ENCODE results near the gene CALCR. TPM values are rescaled to one million over a fixed set of nuclear protein-coding genes. Genes with fewer than 3 reads are reported as not detected.

The CALCR gene
- total RNA-seq, 1 experiment from 2014 or later: 0.10 TPM

- intact Hi-C loops (cut with micrococcal nuclease): no loop called here
- ChIA-PET CTCF (interaction anchor here (1.3 kb wide), 1 partner anchor 14 kb away, joined by 4 read pairs; no protein-coding TSS in a partner anchor), POLR2A (no interaction called here), RAD21 (ENCODE audit: low non-redundant PET in 1 of 2, low total read pairs in 2 of 2, uncharacterized antibody in 2 of 2, unreplicated experiment in 2 of 2) (no interaction called here)
- Histone ChIP-seq H3K79me2 (ENCODE audit: insufficient read depth, low read length) (no peaks in the 10 kb centered on the region), H3K9me2 (ENCODE audit: insufficient read depth) (no peaks in the 10 kb centered on the region), H3K27ac (ENCODE audit: low read depth, low read length) (no peak overlapping the region), H3K4me1 (ENCODE audit: control insufficient read depth in 1 of 2, insufficient read depth in 2 of 2, low read length in 2 of 2) (no peaks in the 10 kb centered on the region), H3K4me3 (replicated peaks in 1 of 2; ENCODE audit: low read depth in 1 of 2, low read length in 2 of 2) (no peak overlapping the region), H2AFZ (ENCODE audit: low read depth, low read length, poor library complexity, severe bottlenecking) (no peak overlapping the region), H3K9ac (ENCODE audit: low read length) (no peak overlapping the region), H3K4me2 (ENCODE audit: low read length) (no peak overlapping the region), H3K9me3 (ENCODE audit: control insufficient read depth in 1 of 2, insufficient read depth in 1 of 2, low read depth in 1 of 2, low read length in 2 of 2) (no peaks in the 10 kb centered on the region), H4K20me1 (ENCODE audit: insufficient read depth) (no peaks in the 10 kb centered on the region), H3K36me3 (ENCODE audit: control insufficient read depth in 1 of 2, insufficient read depth in 2 of 2, low read length in 2 of 2) (no peaks in the 10 kb centered on the region), H3K27me3 (ENCODE audit: insufficient read depth, low read length) (no peaks in the 10 kb centered on the region)
- TF ChIP-seq CBX3 (IDR thresholded peaks at IDR 0.05; ENCODE audit: low read depth) (no peak), SIN3A (IDR thresholded peaks at IDR 0.05; ENCODE audit: low read depth) (no peak), ZFX (IDR thresholded peaks at IDR 0.05) (no peak), JUND (IDR thresholded peaks at IDR 0.05) (no peak), SP1 (IDR thresholded peaks at IDR 0.05; ENCODE audit: low read depth) (no peak), FOSL1 (IDR thresholded peaks at IDR 0.05; ENCODE audit: low read depth) (no peak), RAD21 (IDR thresholded peaks at IDR 0.05; ENCODE audit: low read depth) (no peak), SRF (IDR thresholded peaks at IDR 0.05; ENCODE audit: low read depth) (no peak), YY1 (IDR thresholded peaks at IDR 0.05; ENCODE audit: extremely low read depth, insufficient replicate concordance, low read depth, low read length) (no peak), ELF1 (IDR thresholded peaks at IDR 0.05; ENCODE audit: borderline replicate concordance, low read depth) (no peak), POLR2AphosphoS5 (IDR thresholded peaks at IDR 0.05; ENCODE audit: low read depth, low read length) (no peak)
- TF ChIP-seq, protein P1, sequence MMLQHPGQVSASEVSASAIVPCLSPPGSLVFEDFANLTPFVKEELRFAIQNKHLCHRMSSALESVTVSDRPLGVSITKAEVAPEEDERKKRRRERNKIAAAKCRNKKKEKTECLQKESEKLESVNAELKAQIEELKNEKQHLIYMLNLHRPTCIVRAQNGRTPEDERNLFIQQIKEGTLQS (IDR thresholded peaks at IDR 0.05): no peak
- ATAC-seq (no peak), DNase-seq (ENCODE audit: low read depth, low spot score) (no peak)
- BruUV-seq (replicated peaks): no TSS peak
Measured at GRCh38 chr7:93429563-93429962, 145.0 kb downstream of the CALCR start.

DNA sequence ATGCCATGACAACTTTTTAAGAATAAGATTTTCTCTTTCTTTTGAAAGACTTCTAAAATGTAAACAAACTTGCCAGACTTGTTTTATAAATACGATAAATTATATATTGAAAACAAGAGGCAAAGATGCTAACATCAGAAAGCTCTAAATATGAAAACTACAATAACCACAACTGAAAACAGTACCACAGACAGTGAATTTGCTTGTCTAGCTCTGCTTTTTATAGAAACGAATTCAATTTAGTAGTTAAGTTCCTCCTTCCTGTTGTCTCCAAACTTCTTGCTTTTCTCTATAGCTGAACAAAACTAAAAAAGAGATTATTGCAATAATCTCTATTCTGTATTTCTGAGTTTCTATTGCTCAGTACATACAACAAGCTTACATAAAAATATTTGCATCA is 147.4 kb downstream of the CALCR start:
- RAD21 ChIA-PET (ENCODE audit: low non-redundant PET in 1 of 2, low total read pairs in 2 of 2, uncharacterized antibody in 2 of 2, unreplicated experiment in 2 of 2): no interaction called here
- H3K4me1 ChIP-seq (ENCODE audit: control insufficient read depth in 1 of 2, insufficient read depth in 2 of 2, low read length in 2 of 2): no peaks in the 10 kb centered on the region
- H3K4me2 ChIP-seq (ENCODE audit: low read length): no peak overlapping the region
- intact Hi-C loops (cut with micrococcal nuclease): no loop called here
- H3K27me3 ChIP-seq (ENCODE audit: insufficient read depth, low read length): no peaks in the 10 kb centered on the region
- no peak overlapping the region for H2AFZ ChIP-seq (ENCODE audit: low read depth, low read length, poor library complexity, severe bottlenecking)
- H3K9ac ChIP-seq (ENCODE audit: low read length): no peak overlapping the region
- no peak for ATAC-seq
- H3K9me3 ChIP-seq (ENCODE audit: control insufficient read depth in 1 of 2, insufficient read depth in 1 of 2, low read depth in 1 of 2, low read length in 2 of 2): no peaks in the 10 kb centered on the region
- no peak overlapping the region for H3K4me3 ChIP-seq (replicated peaks in 1 of 2; ENCODE audit: low read depth in 1 of 2, low read length in 2 of 2)
- no peaks in the 10 kb centered on the region for H3K36me3 ChIP-seq (ENCODE audit: control insufficient read depth in 1 of 2, insufficient read depth in 2 of 2, low read length in 2 of 2)
- no peaks in the 10 kb centered on the region for H4K20me1 ChIP-seq (ENCODE audit: insufficient read depth)
- DNase-seq (ENCODE audit: low read depth, low spot score): no peak
- POLR2A ChIA-PET: no interaction called here
- no peaks in the 10 kb centered on the region for H3K9me2 ChIP-seq (ENCODE audit: insufficient read depth)
- CTCF ChIA-PET: no interaction called here
- no TSS peak for BruUV-seq (replicated peaks)
- H3K79me2 ChIP-seq (ENCODE audit: insufficient read depth, low read length): no peaks in the 10 kb centered on the region
- no peak overlapping the region for H3K27ac ChIP-seq (ENCODE audit: low read depth, low read length)
- TF ChIP-seq POLR2A (IDR thresholded peaks at IDR 0.05; ENCODE audit: borderline replicate concordance, extremely low read depth, insufficient read depth, insufficient read length) (no peak), FOSL1 (IDR thresholded peaks at IDR 0.05; ENCODE audit: low read depth) (no peak), CTCF (IDR thresholded peaks at IDR 0.05 in 2 of 3, conservative IDR thresholded peaks at IDR 0.05 in 1 of 3; ENCODE audit: borderline replicate concordance in 1 of 3, insufficient read depth in 1 of 3, low read depth in 2 of 3, low read length in 2 of 3) (no peak), SIN3A (IDR thresholded peaks at IDR 0.05; ENCODE audit: low read depth) (no peak), EZH2 (IDR thresholded peaks at IDR 0.05) (no peak), REST (IDR thresholded peaks at IDR 0.05; ENCODE audit: low read depth) (no peak)
